ENCODE results near the gene RAP1B. TPM values are rescaled to one million over a fixed set of nuclear protein-coding genes. Genes with fewer than 3 reads are reported as not detected.

Gene RAP1B
- total RNA-seq: 191 and 351 TPM in 2 replicates

DNA sequence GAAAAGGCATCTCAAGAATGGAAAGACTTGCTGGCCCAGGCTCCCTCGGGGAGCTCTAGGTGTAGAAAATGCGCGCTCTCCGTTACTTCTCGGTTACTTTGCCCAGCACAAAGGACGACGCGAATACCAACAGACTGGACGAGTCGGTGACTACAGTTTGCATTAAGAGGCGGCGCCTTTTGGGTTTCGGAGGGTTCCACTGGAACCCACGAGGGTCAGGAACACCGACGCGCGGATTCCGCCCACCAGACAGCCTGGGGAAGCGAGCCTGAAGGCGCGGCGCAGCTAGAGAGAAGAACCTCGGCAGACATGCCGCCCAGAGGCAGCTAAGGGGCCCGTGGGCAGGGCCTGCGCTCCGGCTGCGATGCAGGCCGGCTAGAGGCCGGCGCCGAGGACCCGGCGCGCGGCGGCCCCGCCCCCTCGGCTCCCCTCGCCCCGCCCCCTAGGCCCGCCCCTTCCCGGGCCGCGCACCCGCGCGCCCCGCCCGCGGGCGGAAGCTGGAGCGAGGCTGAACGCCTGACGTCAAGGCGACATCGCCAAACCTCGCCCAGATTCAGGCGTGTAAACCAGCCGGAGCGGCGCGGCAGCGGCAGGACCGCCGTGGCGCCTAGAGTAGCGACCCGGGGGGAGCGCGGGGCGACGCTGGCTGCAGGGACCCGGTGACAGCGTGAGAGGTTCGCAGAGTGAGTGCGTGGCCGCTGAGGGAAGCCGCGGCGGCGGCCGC is at the start of gene RAP1B:
TSS of gene RAP1B (plus strand) at position 530 of the 724 bp plus-strand sequence. CDS start 37,826 bp downstream, outside the sequence.

DNA sequence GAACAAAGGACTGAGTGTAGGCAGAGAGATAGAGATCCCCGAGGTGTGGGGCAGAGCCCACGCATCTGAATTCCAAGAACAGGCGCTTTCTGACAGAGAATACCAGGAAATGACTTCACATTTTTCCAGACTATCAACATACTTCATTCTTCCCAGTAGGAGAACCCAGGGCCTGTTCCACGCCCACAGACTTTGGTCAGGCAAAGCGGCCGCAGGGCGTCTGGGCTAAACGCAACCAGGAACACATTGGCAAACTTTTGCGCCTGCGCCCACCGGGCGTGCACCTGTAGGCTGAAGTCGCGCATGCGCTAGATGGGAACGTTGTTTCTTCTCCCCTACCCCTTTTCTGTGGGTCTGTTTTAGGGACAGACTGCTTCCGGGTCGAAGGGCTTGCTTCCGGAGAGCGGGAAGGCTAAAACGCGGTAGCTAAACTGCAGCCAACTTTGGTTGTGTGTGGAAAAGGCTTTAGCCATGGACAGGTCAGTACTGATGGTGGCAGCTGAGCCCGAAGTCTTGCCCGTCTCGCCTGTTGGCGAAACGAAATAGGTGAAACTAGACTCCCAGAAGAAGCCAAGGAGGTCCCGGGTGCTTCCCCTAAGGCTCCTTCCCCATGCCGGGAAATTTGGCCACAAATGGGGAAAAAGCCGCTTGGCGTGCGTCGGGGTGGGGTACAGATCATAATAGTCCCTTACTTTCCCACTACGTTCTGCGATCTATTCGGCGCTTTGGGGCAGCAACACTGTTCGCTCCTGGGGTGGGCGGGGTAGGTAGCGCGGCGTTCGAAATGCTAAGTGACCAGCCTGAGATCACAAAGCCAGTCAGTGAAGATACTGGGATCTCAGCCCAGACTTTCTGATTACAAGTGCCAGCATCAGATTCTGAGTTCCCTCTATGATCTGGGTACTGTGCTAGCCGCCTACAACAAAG is 76.2 kb downstream of the RAP1B start, which contains the start of gene NUP107:
TSS of gene NUP107 (plus strand) at position 384 of the 927 bp plus-strand sequence. CDS start at position 472, 88 bp downstream.

Other genes with a start within 250 kb of the RAP1B start
- gene NUP107, start 76.1 kb downstream of the RAP1B start, total RNA-seq: 32.7 and 72.9 TPM in 2 replicates
- gene SLC35E3, start 135.3 kb downstream of the RAP1B start, total RNA-seq: 3.1 and 4.8 TPM in 2 replicates
- gene MDM2, start 197.3 kb downstream of the RAP1B start, total RNA-seq: 175 and 260 TPM in 2 replicates